GM10847 (cell line): ENCODE data around the gene NLGN2.
A peak's percentile ranks its signal among the peaks of the same experiment; 100 is the strongest.

Experiments
- POLR2A ChIP-seq: IDR thresholded peaks from 2 replicates; pipeline ENCODE4 v1.6.1; 2011; ENCODE audit not compliant: insufficient read length; ENCODE audit errors: extremely low read depth

The NLGN2 gene

DNA sequence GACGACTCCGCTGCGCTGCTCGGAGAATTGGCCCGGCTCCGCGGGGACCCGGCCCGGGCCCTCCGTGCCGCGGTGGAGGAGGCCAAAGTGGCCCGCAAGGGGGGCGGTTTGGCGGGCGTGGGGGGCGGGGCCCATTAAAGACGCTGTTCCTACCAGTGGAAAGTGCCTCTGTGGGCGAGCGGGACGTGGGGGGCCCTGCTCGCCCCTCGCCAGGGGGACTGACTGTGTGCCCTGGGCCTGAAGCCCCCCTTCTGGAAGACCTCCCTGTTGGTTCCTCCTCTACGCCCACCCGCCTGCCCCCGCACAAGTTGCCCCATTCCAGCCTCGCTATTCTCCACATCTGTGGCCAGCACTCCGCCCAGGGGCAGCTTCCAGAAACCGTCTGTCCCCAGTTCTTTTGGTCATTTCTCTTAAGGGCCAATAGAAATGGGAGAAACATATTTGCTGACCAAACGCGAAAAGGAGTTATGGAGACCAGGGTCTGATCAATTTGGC, 29.8 kb downstream of the NLGN2 start:
- TF ChIP-seq POLR2A = no peak

DNA sequence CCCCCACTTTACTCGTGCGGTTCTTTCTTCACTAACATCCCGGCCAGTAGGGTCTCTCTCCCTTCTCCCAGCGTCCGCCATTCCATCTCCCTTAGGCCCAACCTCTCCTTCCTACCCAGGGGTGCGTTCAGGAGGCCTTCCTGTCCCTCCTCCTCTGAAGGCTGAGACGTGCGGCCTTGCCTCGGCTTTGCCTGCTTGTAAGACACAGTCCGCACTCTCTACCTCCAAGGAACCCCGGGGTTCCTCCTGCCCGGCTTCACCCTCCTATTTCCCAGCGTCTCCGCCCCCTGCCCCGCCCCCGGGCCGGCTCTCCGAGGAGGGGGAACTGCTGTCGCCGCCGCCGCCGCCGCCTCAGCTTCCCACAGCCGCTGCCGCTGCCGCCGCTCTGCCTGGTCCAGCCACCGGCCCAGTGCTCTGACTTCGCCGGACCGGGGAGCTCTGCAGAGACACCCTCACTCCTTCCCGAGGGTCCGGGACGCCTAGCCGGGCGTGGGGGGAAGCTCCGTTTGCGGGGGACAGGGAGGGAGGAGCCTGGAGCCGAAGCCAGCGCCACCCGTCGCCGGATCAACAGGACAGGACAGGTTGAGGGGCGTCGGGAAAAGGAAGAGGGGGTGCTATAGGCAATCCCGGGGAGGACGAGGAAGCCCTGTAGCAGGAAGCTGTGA, 30.4 kb downstream of the NLGN2 start:
- TF ChIP-seq POLR2A = no peak

DNA sequence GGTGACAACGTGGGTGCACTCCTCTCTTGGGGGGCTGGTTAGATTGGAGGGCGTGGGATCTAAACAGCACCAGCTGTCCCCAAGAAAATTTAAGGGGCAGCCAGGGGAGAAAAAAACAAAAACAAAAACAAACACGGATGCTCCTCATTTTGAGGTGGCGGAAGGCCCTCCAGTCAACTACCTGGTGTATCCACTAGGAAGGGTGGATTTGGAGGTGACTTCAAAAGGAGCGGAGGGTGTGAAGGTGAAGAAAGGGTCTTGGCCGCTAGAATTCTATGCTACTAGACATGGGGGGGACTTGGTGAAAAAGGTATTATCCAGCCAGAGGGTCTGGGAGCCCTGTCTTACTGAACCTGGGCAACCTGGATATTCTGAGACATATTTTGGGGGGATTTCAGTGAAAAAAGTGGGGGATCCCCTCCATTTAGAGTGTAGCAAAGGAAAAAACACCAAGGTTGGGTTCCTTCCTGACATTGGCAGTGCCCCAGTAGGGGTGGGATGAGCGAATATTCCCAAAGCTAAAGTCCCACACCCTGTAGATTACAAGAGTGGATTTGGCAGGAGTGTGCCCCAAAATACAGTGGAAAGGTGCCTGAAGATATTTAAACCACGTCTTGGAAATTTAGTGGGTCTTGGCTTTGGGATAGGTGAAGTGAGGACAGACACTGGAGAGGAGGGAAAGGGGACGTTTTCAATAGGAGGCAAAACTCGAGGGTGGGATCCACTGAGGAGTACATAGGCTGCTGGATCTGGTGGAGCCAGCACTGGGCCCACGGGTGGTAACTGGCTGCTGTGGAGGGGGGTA, 31.2 kb downstream of the NLGN2 start:
- no peak for TF ChIP-seq POLR2A

DNA sequence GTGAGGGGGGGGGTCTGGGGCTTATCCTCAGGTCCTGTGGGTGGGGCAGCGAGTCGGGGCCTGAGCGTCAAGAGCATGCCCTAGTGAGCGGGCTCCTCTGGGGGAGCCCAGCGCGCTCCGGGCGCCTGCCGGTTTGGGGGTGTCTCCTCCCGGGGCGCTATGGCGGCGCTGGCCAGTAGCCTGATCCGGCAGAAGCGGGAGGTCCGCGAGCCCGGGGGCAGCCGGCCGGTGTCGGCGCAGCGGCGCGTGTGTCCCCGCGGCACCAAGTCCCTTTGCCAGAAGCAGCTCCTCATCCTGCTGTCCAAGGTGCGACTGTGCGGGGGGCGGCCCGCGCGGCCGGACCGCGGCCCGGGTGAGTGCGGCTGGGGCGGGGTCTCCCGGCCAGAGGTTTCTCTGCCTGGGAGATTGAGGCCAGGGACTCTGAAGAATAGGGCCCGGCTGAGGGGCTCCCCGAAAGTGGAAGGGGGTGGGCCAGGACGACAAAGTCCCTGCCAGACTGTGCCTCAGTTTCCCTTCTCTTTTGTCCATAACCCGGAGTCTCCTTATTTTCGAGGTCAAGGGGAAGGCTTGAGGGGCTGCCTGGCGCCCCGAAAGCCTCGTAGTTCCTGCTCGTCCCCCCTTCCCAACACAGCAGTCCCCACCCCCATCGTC, 31.9 kb downstream of the NLGN2 start, which contains the start of gene FGF11:
TSS of gene FGF11 (plus strand) at position 51 of the 651 bp plus-strand sequence. CDS start at position 160, 109 bp downstream.
- peak; percentile 11 for TF ChIP-seq POLR2A

DNA sequence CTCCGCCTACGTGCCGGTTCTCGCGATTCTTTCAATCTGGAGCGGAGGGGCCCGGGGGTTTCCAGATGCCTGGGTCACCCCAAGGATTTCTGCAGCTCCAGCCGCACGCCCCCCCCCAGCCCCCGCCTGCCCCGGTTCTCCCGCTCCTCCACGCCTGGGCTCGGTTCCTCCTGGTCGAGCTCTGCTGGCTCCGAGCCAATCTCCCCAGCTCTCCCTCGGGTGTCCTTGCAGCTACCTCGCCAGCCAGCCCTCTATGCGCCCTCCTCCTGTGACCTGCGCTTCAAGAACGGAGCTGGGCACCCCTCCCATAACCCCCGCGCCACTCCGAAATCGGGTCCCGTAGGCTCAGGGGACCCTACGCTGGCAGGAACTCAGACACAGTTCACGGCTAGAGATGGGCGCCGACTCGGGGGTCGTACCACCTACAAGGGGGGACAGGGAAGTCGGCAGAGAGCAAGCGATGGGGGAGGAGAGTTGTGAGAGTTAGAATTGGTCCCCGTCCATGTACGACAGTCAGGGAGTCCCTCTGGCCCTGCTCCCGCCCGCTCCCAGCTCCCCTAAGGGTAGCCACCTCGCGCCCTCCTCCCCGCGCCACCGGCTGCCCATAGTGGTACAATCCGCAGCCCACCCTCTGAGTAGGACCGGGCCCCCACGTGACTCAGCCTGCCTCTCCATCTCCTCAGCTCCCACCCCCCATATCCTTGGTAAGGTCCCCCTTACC, 32.6 kb downstream of the NLGN2 start:
- no peak for TF ChIP-seq POLR2A

DNA sequence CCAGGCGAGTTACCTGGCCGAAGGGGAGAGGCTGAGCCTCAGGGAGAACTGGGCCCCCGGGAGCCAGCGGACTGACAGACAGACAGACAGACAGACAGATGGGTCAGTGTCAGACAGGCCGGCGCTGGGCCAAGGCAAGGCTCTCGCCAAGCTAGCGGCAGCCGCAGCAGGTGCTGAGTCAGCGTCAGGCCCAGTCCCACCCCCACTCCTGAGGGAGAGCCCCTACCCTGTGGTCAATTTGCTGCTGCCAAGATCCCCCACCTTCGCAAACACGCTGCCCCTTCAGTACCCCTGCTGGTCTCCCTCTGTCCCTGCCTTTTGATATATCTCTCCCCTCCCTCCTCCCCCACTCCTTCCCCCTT, 33.2 kb downstream of the NLGN2 start:
- TF ChIP-seq POLR2A = no peak

DNA sequence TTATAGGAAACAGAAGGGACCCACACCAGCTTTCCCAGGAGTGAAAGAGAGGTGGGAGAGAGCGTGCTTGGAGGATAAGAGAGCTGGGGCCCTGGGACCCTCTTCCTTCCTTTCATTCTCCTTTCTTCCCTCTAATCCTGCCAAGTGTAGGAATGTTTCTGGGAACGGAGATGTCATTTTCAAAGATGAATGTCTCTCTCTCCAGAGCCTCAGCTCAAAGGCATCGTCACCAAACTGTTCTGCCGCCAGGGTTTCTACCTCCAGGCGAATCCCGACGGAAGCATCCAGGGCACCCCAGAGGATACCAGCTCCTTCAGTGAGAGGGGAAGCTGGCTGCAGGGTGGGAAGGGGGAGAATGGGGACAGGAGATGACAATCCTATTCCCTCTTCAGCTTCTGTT, 33.6 kb downstream of the NLGN2 start:
- no peak for TF ChIP-seq POLR2A

DNA sequence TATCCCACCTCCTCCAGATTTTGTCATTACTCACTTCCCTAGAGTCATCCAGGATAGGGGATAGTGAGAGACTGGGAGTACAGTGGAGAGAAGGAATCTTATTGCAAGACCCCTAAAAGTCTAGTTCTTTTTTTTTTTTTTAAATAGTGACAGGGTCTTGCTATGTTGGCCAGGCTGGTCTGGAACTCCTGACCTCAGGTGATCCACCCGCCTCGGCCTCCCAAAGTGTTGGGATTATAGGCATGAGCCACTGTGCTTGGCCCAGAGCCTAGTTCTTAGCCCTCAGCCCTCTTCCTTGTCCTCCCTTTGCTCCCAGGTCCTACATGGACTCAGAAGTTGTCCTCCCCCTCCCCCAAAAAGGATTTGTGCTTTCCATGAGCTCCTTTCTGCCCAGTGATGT, 34.5 kb downstream of the NLGN2 start:
- no peak for TF ChIP-seq POLR2A

DNA sequence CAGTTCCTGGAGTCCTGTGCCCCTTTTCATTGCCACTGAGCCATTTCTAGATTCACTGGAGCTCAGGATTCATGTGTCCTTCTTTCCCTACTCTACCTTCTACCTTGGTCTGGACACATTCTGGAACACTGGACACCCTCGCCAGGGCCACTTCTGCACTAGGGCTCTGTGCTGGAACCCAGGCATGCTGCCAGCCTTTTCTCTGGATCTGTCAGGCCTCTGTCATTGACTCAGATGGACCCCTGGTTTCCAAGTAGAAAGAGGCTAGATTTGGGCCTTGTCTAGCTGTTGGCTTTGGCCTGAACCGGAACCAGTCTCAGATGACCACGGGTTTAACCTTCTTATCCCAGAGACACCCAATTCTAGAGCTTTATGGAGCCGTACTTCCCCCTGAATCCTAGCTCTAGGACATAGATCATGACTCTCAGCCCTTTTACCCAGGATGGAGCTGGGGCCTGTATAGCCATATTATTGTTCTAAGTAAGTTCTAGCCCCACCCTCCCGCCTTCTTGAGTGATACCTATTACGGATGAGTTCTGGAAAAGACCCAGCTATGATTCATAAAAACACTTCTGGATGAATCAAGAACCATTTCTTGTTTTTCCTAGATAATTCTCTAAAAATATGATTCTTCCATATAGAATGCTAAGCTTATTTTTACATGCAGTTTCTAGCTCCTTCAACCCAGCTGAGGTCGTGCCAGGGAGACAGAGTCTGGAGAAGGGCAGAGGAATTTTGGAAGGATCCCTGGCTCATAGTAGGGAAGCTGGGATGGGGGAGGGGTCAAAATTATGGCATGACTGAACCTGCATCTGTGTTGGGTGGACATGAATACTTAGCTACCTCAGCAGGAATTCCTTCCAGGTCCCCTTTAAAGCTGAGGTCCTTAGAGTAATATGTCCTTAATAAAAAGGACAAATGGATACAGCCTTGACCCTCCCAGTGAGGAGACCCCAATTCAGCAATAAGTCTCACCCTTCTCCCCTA, 36.1 kb downstream of the NLGN2 start:
- TF ChIP-seq POLR2A = no peak

- TF ChIP-seq POLR2A = no peak
Measured at GRCh38 chr17:7444682-7445618, 37.3 kb downstream of the NLGN2 start, which contains the start of gene CHRNB1. Gene CHRNB1, plus strand, starts transcription at chr17:7445061. Its CDS starts 67 bp downstream, at chr17:7445128.

GRCh38 chr17:7445619-7445968, 37.9 kb downstream of the NLGN2 start:
- no peak for TF ChIP-seq POLR2A

DNA sequence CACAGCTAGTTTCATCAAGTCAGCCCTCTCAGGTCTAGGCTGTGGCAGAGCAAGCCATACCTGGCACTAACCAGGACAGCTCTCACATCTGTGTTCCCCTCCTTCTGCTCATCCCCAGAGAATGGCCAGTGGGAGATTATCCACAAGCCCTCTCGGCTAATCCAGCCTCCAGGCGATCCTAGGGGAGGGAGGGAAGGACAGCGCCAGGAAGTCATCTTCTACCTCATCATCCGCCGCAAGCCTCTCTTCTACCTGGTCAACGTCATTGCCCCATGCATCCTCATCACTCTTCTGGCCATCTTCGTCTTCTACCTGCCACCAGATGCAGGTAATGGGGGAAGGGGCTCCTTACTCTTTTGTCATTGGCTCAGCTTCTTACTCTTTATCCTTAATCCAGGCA, 40.8 kb downstream of the NLGN2 start:
- TF ChIP-seq POLR2A = no peak

DNA sequence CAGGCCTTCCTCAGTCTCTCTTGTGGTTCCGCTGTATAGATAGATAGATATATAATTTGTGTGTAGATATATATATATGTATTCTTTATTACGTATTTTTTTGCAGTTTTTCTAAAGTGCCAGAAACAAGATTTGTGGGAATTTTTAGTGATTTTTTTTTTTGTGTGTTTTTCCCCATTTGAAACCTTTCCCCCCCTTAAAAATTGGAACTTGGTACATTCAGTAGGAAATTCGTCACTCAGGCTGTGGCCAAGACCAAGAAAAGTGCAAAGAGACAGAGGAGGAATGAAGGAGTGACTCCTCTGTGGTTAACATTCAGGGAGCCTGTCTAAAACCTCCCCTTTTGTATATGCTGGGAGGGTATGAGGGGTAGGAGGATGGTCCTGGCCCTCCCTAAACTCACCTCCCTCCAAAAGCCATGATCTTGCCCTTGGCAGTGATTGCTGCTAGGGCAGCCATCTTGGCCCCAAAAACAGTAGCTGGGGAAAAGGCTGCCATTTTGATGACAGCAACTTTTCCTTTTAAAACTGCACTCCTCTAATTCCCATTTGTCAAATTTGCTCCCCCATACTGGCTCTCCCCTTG, 52.4 kb downstream of the NLGN2 start:
- no peak for TF ChIP-seq POLR2A
